ENCODE measurements around the gene SPTB.

Gene SPTB

GRCh38 chr14:64728106-64728505 is 151.6 kb downstream of the SPTB start:
- FAIRE-seq (no peak), DNase-seq (ENCODE audit: insufficient read length, low spot score) (no peak)
- TF ChIP-seq SPI1 (IDR thresholded peaks at IDR 0.05; ENCODE audit: low read depth, low read length) (no peak), POLR2A (IDR thresholded peaks at IDR 0.05; ENCODE audit: low read depth, low read length) (no peak), POLR2AphosphoS5 (IDR thresholded peaks at IDR 0.05; ENCODE audit: low read depth, low read length) (no peak), PAX5 (IDR thresholded peaks at IDR 0.05; ENCODE audit: insufficient read depth, low read length, severe bottlenecking) (no peak), POU2F2 (IDR thresholded peaks at IDR 0.05; ENCODE audit: low read depth, low read length) (no peak), TAF1 (IDR thresholded peaks at IDR 0.05; ENCODE audit: low read depth, low read length) (no peak)

GRCh38 chr14:64727551-64728071 is 152.1 kb downstream of the SPTB start:
- no peak for TF ChIP-seq PAX5 (IDR thresholded peaks at IDR 0.05; ENCODE audit: insufficient read depth, low read length, severe bottlenecking)
- no peak for TF ChIP-seq POLR2A (IDR thresholded peaks at IDR 0.05; ENCODE audit: low read depth, low read length)
- no peak for TF ChIP-seq POLR2AphosphoS5 (IDR thresholded peaks at IDR 0.05; ENCODE audit: low read depth, low read length)
- TF ChIP-seq POU2F2 (IDR thresholded peaks at IDR 0.05; ENCODE audit: low read depth, low read length), result no peak
- no peak for TF ChIP-seq TAF1 (IDR thresholded peaks at IDR 0.05; ENCODE audit: low read depth, low read length)
- TF ChIP-seq SPI1 (IDR thresholded peaks at IDR 0.05; ENCODE audit: low read depth, low read length), result no peak
- no peak for FAIRE-seq
- no peak for DNase-seq (ENCODE audit: insufficient read length, low spot score)

GRCh38 chr14:64726585-64726890 is 153.2 kb downstream of the SPTB start:
- FAIRE-seq (no peak), DNase-seq (ENCODE audit: insufficient read length, low spot score) (no peak)
- TF ChIP-seq POLR2AphosphoS5 (IDR thresholded peaks at IDR 0.05; ENCODE audit: low read depth, low read length) (no peak), SPI1 (IDR thresholded peaks at IDR 0.05; ENCODE audit: low read depth, low read length) (no peak), TAF1 (IDR thresholded peaks at IDR 0.05; ENCODE audit: low read depth, low read length) (no peak), POU2F2 (IDR thresholded peaks at IDR 0.05; ENCODE audit: low read depth, low read length) (no peak), POLR2A (IDR thresholded peaks at IDR 0.05; ENCODE audit: low read depth, low read length) (no peak), PAX5 (IDR thresholded peaks at IDR 0.05; ENCODE audit: insufficient read depth, low read length, severe bottlenecking) (no peak)

- DNase-seq (ENCODE audit: insufficient read length, low spot score), result no peak
- no peak for FAIRE-seq
Measured at GRCh38 chr14:64725879-64726584, 153.7 kb downstream of the SPTB start.

GRCh38 chr14:64725261-64725815 is 154.4 kb downstream of the SPTB start:
- DNase-seq (ENCODE audit: insufficient read length, low spot score) (no peak), FAIRE-seq (no peak)
- no peak for TF ChIP-seq SPI1 (IDR thresholded peaks at IDR 0.05; ENCODE audit: low read depth, low read length)
- no peak for TF ChIP-seq POLR2A (IDR thresholded peaks at IDR 0.05; ENCODE audit: low read depth, low read length)
- TF ChIP-seq PAX5 (IDR thresholded peaks at IDR 0.05; ENCODE audit: insufficient read depth, low read length, severe bottlenecking), result no peak
- no peak for TF ChIP-seq POLR2AphosphoS5 (IDR thresholded peaks at IDR 0.05; ENCODE audit: low read depth, low read length)
- no peak for TF ChIP-seq TAF1 (IDR thresholded peaks at IDR 0.05; ENCODE audit: low read depth, low read length)
- TF ChIP-seq POU2F2 (IDR thresholded peaks at IDR 0.05; ENCODE audit: low read depth, low read length), result no peak

More at GRCh38 chr14:64725879-64726584, 153.7 kb downstream of the SPTB start:
- no peak for TF ChIP-seq SPI1 (IDR thresholded peaks at IDR 0.05; ENCODE audit: low read depth, low read length)
- no peak for TF ChIP-seq POU2F2 (IDR thresholded peaks at IDR 0.05; ENCODE audit: low read depth, low read length)
- no peak for TF ChIP-seq TAF1 (IDR thresholded peaks at IDR 0.05; ENCODE audit: low read depth, low read length)
- TF ChIP-seq POLR2AphosphoS5 (IDR thresholded peaks at IDR 0.05; ENCODE audit: low read depth, low read length), result no peak
- no peak for TF ChIP-seq POLR2A (IDR thresholded peaks at IDR 0.05; ENCODE audit: low read depth, low read length)
- no peak for TF ChIP-seq PAX5 (IDR thresholded peaks at IDR 0.05; ENCODE audit: insufficient read depth, low read length, severe bottlenecking)

GRCh38 chr14:64724578-64724930 is 155.2 kb downstream of the SPTB start:
- no peak for TF ChIP-seq PAX5 (IDR thresholded peaks at IDR 0.05; ENCODE audit: insufficient read depth, low read length, severe bottlenecking)
- no peak for TF ChIP-seq POLR2AphosphoS5 (IDR thresholded peaks at IDR 0.05; ENCODE audit: low read depth, low read length)
- no peak for TF ChIP-seq SPI1 (IDR thresholded peaks at IDR 0.05; ENCODE audit: low read depth, low read length)
- TF ChIP-seq POLR2A (IDR thresholded peaks at IDR 0.05; ENCODE audit: low read depth, low read length), result no peak
- no peak for TF ChIP-seq POU2F2 (IDR thresholded peaks at IDR 0.05; ENCODE audit: low read depth, low read length)
- no peak for TF ChIP-seq TAF1 (IDR thresholded peaks at IDR 0.05; ENCODE audit: low read depth, low read length)
- no peak for DNase-seq (ENCODE audit: insufficient read length, low spot score)
- no peak for FAIRE-seq

- no peak for TF ChIP-seq POU2F2 (IDR thresholded peaks at IDR 0.05; ENCODE audit: low read depth, low read length)
- TF ChIP-seq SPI1 (IDR thresholded peaks at IDR 0.05; ENCODE audit: low read depth, low read length), result no peak
- TF ChIP-seq POLR2AphosphoS5 (IDR thresholded peaks at IDR 0.05; ENCODE audit: low read depth, low read length), result no peak
- TF ChIP-seq TAF1 (IDR thresholded peaks at IDR 0.05; ENCODE audit: low read depth, low read length), result no peak
- TF ChIP-seq POLR2A (IDR thresholded peaks at IDR 0.05; ENCODE audit: low read depth, low read length), result no peak
- no peak for TF ChIP-seq PAX5 (IDR thresholded peaks at IDR 0.05; ENCODE audit: insufficient read depth, low read length, severe bottlenecking)
- no peak for DNase-seq (ENCODE audit: insufficient read length, low spot score)
- FAIRE-seq, result no peak
Measured at GRCh38 chr14:64723691-64724577, 155.8 kb downstream of the SPTB start.

GRCh38 chr14:64722842-64723447 is 156.8 kb downstream of the SPTB start:
- DNase-seq (ENCODE audit: insufficient read length, low spot score) (no peak), FAIRE-seq (no peak)
- TF ChIP-seq POLR2A (IDR thresholded peaks at IDR 0.05; ENCODE audit: low read depth, low read length) (no peak), SPI1 (IDR thresholded peaks at IDR 0.05; ENCODE audit: low read depth, low read length) (no peak), TAF1 (IDR thresholded peaks at IDR 0.05; ENCODE audit: low read depth, low read length) (no peak), POU2F2 (IDR thresholded peaks at IDR 0.05; ENCODE audit: low read depth, low read length) (no peak), POLR2AphosphoS5 (IDR thresholded peaks at IDR 0.05; ENCODE audit: low read depth, low read length) (no peak), PAX5 (IDR thresholded peaks at IDR 0.05; ENCODE audit: insufficient read depth, low read length, severe bottlenecking) (no peak)
